Stimulated activated CD8-positive, alpha-beta memory T cell treated with anti-CD3 and anti-CD28 coated beads, Interleukin-7, amount 100 ng/mL, for 4 hours (primary cell): ENCODE results near the gene CTBS.
"Not testable (repeated sequence)": the region's sequence is repeated elsewhere in the genome, so short reads cannot be mapped to it uniquely, and the experiment has no call there.

Experiments used
- DNase-seq, 2 donors: peaks; one replicate each; pipeline ENCODE4 v3.0.0-alpha.2; 2020; ENCODE audit warnings: low read depth in 2 of 2

The CTBS gene, protein sequence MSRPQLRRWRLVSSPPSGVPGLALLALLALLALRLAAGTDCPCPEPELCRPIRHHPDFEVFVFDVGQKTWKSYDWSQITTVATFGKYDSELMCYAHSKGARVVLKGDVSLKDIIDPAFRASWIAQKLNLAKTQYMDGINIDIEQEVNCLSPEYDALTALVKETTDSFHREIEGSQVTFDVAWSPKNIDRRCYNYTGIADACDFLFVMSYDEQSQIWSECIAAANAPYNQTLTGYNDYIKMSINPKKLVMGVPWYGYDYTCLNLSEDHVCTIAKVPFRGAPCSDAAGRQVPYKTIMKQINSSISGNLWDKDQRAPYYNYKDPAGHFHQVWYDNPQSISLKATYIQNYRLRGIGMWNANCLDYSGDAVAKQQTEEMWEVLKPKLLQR

DNA sequence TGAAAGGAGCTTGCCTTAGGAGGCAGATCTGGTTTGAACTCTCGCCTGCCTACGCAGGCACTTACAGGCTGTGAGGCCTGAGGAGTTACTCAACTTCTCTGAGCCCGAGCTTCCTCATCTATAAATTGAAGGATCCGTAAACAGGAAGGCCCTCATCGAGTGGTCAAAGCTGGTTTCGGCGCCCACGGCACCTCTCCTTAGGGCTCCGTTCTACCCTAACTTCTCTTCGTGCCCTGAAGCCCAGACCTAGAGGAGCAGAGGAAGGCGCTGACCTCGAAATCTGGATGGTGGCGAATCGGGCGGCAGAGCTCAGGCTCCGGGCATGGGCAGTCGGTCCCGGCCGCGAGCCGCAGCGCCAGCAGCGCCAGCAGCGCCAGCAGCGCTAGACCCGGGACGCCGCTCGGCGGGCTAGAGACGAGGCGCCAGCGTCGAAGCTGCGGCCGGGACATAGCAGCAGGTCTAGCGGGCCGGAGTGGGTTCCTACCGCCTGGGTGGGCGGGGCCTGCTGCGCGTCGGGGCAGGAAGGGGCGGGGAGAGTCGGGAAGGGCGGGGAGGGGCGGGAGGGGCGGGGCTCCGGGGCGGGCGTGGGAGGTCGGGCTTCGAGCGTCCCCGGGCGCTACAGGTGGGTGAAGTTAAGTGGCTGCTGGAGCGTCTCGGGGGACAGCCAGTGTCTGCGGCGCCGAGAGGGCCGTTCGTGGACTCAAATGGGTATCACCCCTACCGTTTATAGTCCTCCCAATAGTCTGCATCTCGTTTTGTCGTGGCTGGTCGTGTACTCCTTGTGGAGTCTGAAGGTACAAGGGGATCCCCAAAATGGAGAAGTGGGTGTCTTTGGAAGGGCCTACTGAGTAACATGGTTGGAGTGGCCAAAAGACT, at the start of gene CTBS:
Gene CTBS (minus strand): TSS at position 474 of the 876 bp plus-strand sequence. CDS start 25 bp downstream, at position 449.
- peak; percentile 70 to 82 for DNase-seq

- DNase-seq = no peak
Measured at GRCh38 chr1:84621553-84621952, 47.3 kb upstream of the CTBS start.

DNA sequence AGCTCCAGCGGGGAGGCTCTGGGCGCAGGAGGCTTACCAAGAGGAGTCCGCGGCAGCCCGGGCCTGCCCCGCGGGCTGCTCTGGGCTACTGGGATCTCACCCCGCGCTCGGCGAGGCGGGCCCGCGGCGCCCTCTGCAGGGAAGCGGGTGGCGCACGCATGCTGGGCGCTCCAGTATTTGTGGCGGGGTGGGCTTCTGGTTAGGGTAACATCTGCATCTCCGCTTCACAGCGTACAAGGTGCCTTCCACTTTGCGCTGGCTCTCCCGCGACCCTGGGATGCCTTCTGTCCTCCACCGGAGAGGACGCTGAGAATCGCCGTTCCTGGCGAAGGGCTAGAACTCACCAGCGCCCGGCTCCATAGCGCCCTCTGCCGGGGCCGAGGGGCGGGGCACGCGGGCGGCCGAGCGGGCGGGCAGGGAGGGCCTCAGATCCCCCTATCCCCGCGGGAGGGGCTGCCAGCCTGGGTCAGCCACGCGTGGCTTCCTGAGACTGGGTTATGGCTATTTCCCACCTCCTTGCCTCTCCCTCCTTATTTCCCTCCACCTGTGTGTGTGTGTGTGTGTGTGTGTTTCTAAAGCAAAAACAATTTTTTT, 46.6 kb upstream of the CTBS start:
- peak; percentile 38 to 61 for DNase-seq

DNA sequence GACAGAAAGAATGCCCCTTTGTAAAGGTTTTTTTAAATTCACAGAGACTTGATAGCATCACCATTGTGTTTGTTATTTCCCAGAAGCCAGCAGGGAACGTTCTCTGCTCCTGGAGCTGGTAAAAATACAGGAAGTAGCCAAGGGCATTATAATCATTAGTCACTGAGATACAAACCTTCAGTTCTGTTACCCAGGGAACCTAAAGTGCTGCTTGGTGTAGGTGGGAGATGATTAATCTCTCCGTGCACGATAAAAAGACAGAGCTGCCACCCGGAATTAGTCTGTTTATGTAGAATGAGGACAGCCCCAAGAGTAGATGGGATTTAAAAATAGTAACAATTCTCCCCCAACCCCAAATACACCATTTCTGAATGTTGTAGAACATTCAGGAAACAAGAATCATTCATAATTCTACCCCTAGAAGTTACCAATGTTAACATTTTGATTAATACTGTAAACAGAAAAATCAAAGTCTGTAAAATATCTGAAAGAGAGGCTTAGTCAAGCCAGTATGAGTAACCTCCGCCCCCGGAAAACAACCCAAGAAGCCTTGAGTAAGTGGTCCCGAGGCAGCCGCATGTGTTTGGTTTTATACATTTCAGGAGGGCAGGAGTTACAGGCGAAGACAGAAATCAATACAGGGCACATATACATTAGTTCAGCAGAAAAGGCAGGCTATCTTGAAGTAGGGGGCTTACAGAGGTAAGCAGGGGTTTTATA, 45.3 kb upstream of the CTBS start:
- peak; percentile 23 to 33 for DNase-seq

GRCh38 chr1:84617349-84617748, 43.1 kb upstream of the CTBS start:
- no peak for DNase-seq

- DNase-seq = no peak
Measured at GRCh38 chr1:84615790-84616189, 41.5 kb upstream of the CTBS start.

- DNase-seq = no peak
Measured at GRCh38 chr1:84613887-84614286, 39.6 kb upstream of the CTBS start.

DNA sequence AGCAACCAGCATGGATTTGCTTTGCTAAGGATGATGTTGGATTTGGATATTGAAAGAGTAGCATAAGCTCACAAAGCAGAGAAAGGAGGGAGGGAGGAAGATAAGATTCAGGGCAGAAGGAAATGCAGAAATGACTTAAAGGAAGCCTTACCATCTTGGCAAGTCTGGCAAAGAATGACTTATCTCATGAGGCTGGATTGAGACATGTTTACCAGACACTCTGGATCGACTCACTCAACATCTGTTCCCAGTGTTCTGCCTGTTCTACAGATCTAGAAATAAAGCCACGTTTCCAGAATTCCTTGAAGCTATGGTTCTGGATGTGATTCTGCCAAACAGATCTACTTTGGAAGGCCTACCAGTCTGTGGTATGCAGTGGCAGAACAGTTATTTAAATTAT, 38.8 kb upstream of the CTBS start:
- DNase-seq = no peak

DNA sequence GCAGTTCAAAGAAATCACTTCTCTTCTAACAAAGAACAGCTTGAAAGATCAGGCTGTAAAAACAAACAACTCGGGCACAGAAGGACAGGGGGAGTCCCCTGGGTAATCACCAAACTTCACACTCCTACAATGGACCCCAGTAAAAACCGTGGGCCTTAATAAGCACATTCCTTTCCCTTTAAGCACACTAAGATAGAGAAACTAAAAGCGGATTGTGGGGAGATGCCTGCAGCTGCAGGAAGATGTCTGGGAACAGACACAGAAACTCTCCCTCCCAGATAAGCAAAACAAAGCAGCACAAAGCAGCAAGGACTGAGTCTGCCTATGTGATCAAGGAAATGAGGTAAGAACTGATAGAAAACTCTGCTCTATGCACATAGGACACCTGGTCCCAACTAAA, 37.6 kb upstream of the CTBS start:
- DNase-seq = no peak

DNA sequence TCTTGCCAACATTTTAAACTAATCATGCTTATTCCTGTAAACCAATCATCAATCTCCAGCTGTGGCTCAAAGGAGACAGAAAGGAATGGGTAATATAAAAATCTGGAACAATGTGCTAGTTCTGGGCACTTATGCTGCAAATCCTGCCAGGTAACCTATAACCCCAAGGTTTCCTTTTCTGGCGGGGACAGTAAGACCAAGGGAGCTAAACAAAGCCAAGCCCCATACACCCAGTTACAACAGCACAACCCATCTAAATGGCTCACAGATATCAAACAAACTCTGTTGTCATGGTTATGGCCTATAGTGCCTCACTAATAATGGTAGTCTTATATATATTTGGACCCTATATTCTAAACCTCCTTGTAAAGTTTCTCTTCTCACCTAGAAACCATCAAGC, 36.9 kb upstream of the CTBS start:
- DNase-seq = no peak

- no peak for DNase-seq
Measured at GRCh38 chr1:84606977-84607376, 32.7 kb upstream of the CTBS start.

DNA sequence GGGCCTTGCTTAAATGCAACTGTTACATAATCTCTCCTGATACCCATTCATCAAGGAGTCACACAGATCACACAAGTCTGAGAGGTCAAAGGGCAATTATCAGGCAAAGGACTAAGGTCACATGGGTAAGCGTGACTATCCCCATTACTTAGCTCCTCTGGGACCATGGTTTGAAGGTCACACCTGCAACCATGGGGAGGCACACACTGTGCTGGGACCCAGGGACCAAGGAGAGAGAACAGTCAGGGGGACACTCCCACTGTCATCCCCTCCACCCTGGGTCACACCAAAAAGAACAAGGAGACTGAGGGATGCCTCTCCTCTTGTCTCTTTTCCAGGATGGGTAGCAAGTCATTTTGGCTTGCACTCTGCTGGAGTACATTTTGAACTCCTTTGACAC, 30.9 kb upstream of the CTBS start:
- no peak for DNase-seq

DNA sequence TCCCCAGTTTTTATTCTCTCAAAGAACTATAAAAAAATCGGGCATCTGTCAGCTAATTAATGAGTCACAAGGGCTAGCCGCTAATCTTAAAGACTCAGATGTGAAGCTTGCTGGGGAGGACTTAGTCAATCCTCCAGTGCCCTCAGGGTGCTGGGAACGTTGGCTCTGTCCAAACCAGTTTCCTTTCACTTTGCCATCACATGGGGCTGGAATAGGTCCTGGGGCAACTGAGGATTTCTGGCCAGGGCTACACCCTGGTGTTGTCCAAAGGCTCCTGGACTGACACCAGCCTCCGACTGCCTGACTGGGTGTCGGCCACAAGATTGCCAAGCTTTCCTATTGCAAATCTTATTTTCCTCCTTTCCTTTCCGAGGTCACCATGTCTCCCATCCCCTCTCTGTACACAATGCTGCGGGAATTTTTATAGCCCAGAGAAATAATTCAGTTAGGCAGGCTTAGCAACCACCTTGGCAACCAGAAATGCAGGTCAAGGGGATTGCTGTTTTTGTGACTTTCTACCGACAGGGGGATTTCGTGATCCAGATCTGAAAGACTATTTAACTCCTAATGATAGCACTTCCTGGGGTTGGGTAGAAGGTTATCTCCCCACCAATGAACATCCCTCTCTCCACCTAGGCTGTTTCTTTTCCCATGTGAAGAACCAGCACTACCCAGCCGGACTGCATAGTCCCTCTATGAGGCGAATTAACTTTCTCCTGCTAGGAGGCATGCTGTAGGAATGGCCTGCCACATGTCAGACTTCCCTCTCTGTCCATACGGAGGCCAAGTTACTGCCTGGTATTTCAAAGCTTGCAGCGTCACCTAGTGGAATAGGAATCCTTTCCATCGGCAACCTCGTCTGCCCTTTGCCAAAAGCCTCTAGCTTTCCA, 29.9 kb upstream of the CTBS start:
- DNase-seq = no peak

DNA sequence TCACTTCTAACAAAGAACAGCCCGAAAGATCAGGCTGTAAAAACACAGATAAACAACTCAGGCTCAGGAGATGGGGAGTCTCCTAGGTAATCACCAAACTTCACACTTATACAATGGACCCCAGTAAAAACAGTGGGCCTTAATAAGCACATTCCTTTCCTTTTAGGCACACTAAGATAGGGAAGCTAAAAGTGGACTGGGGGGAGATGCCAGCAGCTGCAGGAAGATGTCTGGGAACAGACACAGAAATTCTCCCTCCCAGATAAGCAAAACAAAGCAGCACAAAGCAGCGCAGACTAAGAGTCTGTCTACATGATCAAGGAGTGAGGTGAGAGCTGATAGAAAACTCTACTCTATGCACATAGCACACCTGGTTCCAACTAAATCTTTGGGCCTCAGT, 29.0 kb upstream of the CTBS start:
- no peak for DNase-seq

DNA sequence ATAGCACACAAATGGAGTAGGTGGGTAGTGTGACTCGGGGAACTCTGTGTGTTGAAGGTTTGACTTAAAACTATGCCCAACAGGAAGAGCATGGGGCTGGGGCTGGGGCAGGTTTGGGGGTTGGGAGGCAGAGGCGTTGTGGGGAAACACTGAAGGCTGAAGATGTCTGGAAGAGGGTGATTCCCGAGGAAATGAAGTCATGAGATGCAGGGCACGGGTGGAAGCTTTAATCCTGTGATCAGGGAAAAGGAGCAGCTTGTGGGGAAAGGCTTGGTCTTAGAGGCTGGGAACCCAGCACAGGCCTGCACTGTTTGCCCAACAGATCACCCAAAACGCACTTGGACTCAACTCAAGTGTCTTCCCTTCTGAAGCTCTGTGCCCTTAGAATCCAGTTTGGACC, 26.6 kb upstream of the CTBS start:
- no peak for DNase-seq

DNA sequence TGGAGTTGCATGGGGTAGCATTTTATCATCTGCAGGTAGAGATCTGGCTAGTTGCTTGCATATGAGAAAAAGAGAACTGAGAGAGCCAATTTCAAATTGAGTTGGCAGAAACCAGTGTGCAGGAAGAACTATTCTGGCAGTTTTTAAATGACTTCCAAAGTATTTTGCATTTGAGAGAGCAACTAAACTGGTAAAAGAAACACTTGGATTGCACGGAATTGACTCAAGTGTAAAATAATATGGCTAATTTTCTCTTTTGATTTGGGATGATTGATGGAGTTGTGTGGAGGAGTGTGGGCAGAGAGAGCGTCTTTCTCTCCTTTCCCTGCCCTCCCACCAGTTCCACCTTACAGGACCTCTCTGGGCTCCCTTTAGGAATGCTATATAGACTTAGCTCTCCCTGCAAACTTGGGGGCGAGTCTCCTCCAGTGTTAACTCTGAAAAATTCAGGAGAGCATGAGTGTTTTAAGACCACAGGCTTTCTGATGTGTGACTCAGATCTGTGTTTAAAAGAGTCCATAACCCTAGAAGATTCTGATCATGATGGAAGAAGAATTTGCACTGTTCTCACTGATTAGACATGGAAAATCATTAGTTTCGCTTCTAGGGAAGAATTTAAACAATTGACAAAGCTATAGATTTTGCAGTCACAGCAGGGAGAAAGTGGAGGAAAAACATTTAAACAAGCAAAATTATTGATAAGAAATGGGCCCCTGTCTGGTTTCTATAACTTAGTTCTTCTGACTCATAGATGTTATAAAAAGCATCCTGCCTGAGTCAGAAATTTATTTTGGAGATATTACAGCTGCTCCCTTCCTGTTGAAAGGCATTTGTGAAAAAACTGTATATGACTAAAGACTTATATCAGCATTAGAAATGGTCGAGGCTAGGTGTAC, 24.9 kb upstream of the CTBS start:
- DNase-seq = no peak

DNA sequence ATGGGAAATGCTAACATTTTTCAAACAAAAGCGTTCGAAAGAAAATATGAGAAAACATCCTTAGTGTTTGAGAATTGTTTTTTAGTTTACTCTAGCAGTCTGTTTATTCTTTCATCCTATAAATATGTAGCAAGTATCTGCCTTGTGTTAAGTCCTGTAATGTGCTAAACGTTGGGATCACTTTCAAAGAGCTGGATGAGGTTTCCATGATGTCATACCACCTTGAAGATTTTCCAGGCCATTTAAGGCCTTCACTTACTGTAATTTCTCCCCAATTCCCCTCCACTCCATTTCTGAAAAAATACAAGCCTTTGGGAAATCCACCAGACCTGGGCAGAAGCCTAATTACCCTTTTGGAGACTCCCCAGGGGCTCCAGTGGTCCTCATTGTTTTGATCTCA, 24.2 kb upstream of the CTBS start:
- DNase-seq = no peak

- no peak for DNase-seq
Measured at GRCh38 chr1:84597011-84597410, 22.8 kb upstream of the CTBS start.

DNA sequence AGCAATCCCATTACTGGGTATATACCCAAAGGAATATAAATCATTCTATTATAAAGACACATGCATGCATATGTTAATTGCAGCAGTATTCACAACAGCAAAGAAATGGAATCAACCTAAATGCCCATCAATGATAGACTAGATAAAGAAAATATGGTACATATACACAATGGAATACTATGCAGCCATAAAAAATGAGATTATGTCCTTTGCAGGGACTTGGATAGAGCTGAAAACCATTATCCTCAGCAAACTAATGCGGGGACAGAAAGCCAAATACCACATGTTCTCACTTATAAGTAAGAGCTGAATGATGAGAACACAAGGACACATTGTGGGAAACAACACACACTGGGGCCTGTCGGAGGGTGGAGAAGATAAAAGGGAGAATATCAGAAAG, 20.7 kb upstream of the CTBS start:
- DNase-seq = not testable (repeated sequence)

- DNase-seq = no peak
Measured at GRCh38 chr1:84587099-84587498, 12.9 kb upstream of the CTBS start.
